ENCODE results near the gene PDGFB. TPM values are rescaled to one million over a fixed set of nuclear protein-coding genes. Genes with fewer than 3 reads are reported as not detected.

PDGFB gene
- total and polyA plus RNA-seq, 2 donors (not counting 1 experiment from before 2014, with no cell fraction given) = 0.04 TPM; not detected in 1

- no peaks in the 10 kb centered on the region for H4K20me1 ChIP-seq (ENCODE audit: control insufficient read depth, insufficient read depth, low read length, poor library complexity, severe bottlenecking)
- no peak for ATAC-seq (ENCODE audit: low read depth)
- peaks cover 0 to 4% (median 0%) of the 10 kb centered on the region in 4 experiments for H3K27me3 ChIP-seq (replicated peaks in 1 of 4; ENCODE audit: control extremely low read depth in 1 of 4, control insufficient read depth in 3 of 4, insufficient read depth in 4 of 4, low read length in 3 of 4)
- H3K27ac Mint-ChIP-seq = no peak overlapping the region
- CTCF ChIA-PET = no interaction called here
- peaks cover 0 to 10% of the 10 kb centered on the region in 2 donors for H3K4me1 ChIP-seq (ENCODE audit: control insufficient read depth in 2 of 2, insufficient read depth in 2 of 2, low read length in 2 of 2)
- H3K9ac ChIP-seq (ENCODE audit: low read length) = no peak overlapping the region
- H3K4me1 Mint-ChIP-seq = peaks cover 7% of the 10 kb centered on the region
- POLR2A ChIA-PET = no interaction called here
- H2AFZ ChIP-seq (ENCODE audit: insufficient read depth, low read depth, low read length, poor library complexity, severe bottlenecking) = no peak overlapping the region
- whole genome bisulfite sequencing (ENCODE audit: insufficient coverage) = 88% methylated on average over 13 of the region's 15 CpGs
- no peaks in the 10 kb centered on the region for H3K36me3 ChIP-seq (replicated peaks in 1 of 2; ENCODE audit: control extremely low read depth in 1 of 2, control insufficient read depth in 1 of 2, extremely low read depth in 1 of 2, insufficient read depth in 2 of 2, low read length in 1 of 2)
- H3K4me3 ChIP-seq (ENCODE audit: control extremely low read depth in 1 of 5, extremely low read depth in 1 of 5, insufficient read depth in 1 of 5, low read depth in 2 of 5, low read length in 4 of 5) = no peak overlapping the region
- peaks cover 10% of the 10 kb centered on the region for H3K27me3 Mint-ChIP-seq
- H3K27ac ChIP-seq (ENCODE audit: low read length in 2 of 2) = no peak overlapping the region
- H3K4me3 Mint-ChIP-seq = no peak overlapping the region
- H3K9me3 ChIP-seq (ENCODE audit: control extremely low read depth in 1 of 3, control insufficient read depth in 2 of 3, insufficient read depth in 1 of 3, low read length in 2 of 3) = no peaks in the 10 kb centered on the region
- H3K4me2 ChIP-seq (replicated peaks; ENCODE audit: low read depth, low read length, poor library complexity, severe bottlenecking) = no peak overlapping the region
- no peak for TF ChIP-seq EZH2 (IDR thresholded peaks at IDR 0.05; ENCODE audit: borderline replicate concordance, insufficient read depth, low read depth, low read length, poor library complexity, severe bottlenecking)
- TF ChIP-seq, protein P1, sequence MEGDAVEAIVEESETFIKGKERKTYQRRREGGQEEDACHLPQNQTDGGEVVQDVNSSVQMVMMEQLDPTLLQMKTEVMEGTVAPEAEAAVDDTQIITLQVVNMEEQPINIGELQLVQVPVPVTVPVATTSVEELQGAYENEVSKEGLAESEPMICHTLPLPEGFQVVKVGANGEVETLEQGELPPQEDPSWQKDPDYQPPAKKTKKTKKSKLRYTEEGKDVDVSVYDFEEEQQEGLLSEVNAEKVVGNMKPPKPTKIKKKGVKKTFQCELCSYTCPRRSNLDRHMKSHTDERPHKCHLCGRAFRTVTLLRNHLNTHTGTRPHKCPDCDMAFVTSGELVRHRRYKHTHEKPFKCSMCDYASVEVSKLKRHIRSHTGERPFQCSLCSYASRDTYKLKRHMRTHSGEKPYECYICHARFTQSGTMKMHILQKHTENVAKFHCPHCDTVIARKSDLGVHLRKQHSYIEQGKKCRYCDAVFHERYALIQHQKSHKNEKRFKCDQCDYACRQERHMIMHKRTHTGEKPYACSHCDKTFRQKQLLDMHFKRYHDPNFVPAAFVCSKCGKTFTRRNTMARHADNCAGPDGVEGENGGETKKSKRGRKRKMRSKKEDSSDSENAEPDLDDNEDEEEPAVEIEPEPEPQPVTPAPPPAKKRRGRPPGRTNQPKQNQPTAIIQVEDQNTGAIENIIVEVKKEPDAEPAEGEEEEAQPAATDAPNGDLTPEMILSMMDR (IDR thresholded peaks at IDR 0.05) = no peak
- H3K79me2 ChIP-seq (ENCODE audit: control insufficient read depth, insufficient read depth, low read length) = no peaks in the 10 kb centered on the region
- intact Hi-C loops (cut with micrococcal nuclease) = no loop called here
- no peak for DNase-seq
- H3K9me3 Mint-ChIP-seq (ENCODE audit: insufficient read depth) = no peaks in the 10 kb centered on the region
These were observed 49.1 kb upstream of the PDGFB start for GRCh38 chr22:39293766-39294368.

DNA sequence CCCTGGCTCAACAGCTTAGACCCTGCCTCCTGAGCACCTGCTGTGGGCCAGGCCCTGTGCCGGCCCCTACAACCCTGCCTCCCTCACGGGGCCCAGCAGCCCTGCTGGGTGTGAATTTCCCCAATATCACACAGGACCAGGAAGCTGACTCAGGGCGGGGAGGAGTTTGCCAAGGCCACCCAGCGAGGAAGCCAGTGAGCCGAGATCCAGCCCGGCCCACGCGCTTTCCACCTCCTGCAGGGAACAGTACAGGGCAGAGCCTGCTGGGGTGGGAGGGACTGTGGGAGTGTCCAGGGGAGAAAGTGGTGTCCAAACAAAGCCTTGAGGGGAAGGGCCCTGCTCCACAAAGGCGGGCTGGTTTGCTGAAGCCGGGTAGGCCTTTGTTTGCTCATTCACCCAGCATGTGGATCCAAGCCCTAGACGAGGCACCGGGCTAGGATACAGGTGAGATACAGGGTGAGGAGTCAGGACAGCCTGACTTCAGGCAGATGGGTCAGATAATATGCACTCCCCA lies 47.8 kb upstream of the PDGFB start:
- Histone ChIP-seq H3K9me3 (ENCODE audit: control extremely low read depth in 1 of 3, control insufficient read depth in 2 of 3, insufficient read depth in 1 of 3, low read length in 2 of 3) (no peaks in the 10 kb centered on the region), H3K79me2 (ENCODE audit: control insufficient read depth, insufficient read depth, low read length) (no peaks in the 10 kb centered on the region), H3K27ac (ENCODE audit: low read length in 2 of 2) (no peak overlapping the region), H2AFZ (ENCODE audit: insufficient read depth, low read depth, low read length, poor library complexity, severe bottlenecking) (no peak overlapping the region), H3K4me2 (replicated peaks; ENCODE audit: low read depth, low read length, poor library complexity, severe bottlenecking) (no peak overlapping the region), H3K4me3 (ENCODE audit: control extremely low read depth in 1 of 5, extremely low read depth in 1 of 5, insufficient read depth in 1 of 5, low read depth in 2 of 5, low read length in 4 of 5) (no peak overlapping the region), H4K20me1 (ENCODE audit: control insufficient read depth, insufficient read depth, low read length, poor library complexity, severe bottlenecking) (no peaks in the 10 kb centered on the region), H3K4me1 (ENCODE audit: control insufficient read depth in 2 of 2, insufficient read depth in 2 of 2, low read length in 2 of 2) (peaks cover 1 to 10% of the 10 kb centered on the region in 2 donors), H3K36me3 (replicated peaks in 1 of 2; ENCODE audit: control extremely low read depth in 1 of 2, control insufficient read depth in 1 of 2, extremely low read depth in 1 of 2, insufficient read depth in 2 of 2, low read length in 1 of 2) (no peaks in the 10 kb centered on the region), H3K9ac (ENCODE audit: low read length) (no peak overlapping the region), H3K27me3 (replicated peaks in 1 of 4; ENCODE audit: control extremely low read depth in 1 of 4, control insufficient read depth in 3 of 4, insufficient read depth in 4 of 4, low read length in 3 of 4) (peaks cover 0 to 4% (median 0%) of the 10 kb centered on the region in 4 experiments)
- Mint-ChIP-seq H3K4me3 (no peak overlapping the region), H3K27me3 (peaks cover 10% of the 10 kb centered on the region), H3K27ac (no peak overlapping the region), H3K9me3 (ENCODE audit: insufficient read depth) (no peaks in the 10 kb centered on the region), H3K4me1 (peaks cover 3% of the 10 kb centered on the region)
- TF ChIP-seq, protein P1 (IDR thresholded peaks at IDR 0.05) = no peak
- DNase-seq (no peak), ATAC-seq (ENCODE audit: low read depth) (no peak)
- 53% methylated on average over 9 of the region's 12 CpGs for WGBS (ENCODE audit: insufficient coverage)
- intact Hi-C loops (cut with micrococcal nuclease) = no loop called here
- CTCF ChIA-PET = no interaction called here
- POLR2A ChIA-PET = interaction anchor here (0.7 kb wide), 1 partner anchor 24 kb away, joined by 8 read pairs; no protein-coding TSS in a partner anchor

Data from B cell (primary cell).